Activated B cell treated with CpG ODN at 0.5 μM for 24 hours (primary cell): ENCODE results near the gene SEMA4C. TPM values are rescaled to one million over a fixed set of nuclear protein-coding genes. Genes with fewer than 3 reads are reported as not detected.

Experiments used
- ATAC-seq: fragments of 200-7000 bp; cut with Tn5 transposase; one replicate; pipeline ENCODE4 v1.10.0; 2021; ENCODE audit warnings: low read depth, mild to moderate bottlenecking, moderate library complexity
- CTCF ChIA-PET: fragments of 350-600 bp; sonication (Branson Sonifier 250); formaldehyde crosslinking; loops from one replicate; lab custom pipeline; 2021; ENCODE audit warnings: antibody characterized with exemption; lab: Charles Lee
- POLR2A ChIA-PET: fragments of 350-600 bp; sonication (Branson Sonifier 250); formaldehyde crosslinking; loops from one replicate; lab custom pipeline; 2021; ENCODE audit warnings: antibody characterized with exemption; lab: Charles Lee
- DNase-seq: peaks from one replicate; pipeline ENCODE4 v3.0.0; 2022
- H3K27ac Mint-ChIP-seq: one replicate; pipeline ENCODE4 v1.8.0; 2020; ENCODE audit warnings: mixed read lengths
- H3K27me3 Mint-ChIP-seq: one replicate; pipeline ENCODE4 v1.8.0; 2021; ENCODE audit warnings: mixed read lengths
- H3K36me3 Mint-ChIP-seq: one replicate; pipeline ENCODE4 v1.8.0; 2021; ENCODE audit warnings: low read depth, mixed read lengths
- H3K4me1 Mint-ChIP-seq: one replicate; pipeline ENCODE4 v1.8.0; 2021; ENCODE audit warnings: mixed read lengths
- H3K4me3 Mint-ChIP-seq: one replicate; pipeline ENCODE4 v1.8.0; 2020; ENCODE audit warnings: mild to moderate bottlenecking, mixed read lengths
- H3K9me3 Mint-ChIP-seq: one replicate; pipeline ENCODE4 v1.8.0; 2020; ENCODE audit warnings: mixed read lengths
- intact Hi-C: fragments of 100-400 bp; cut with micrococcal nuclease; formaldehyde crosslinking; loops from one replicate; pipeline ENCODE4 v1.15.1; 2024
- total RNA-seq: library from RNA; stranded (reverse); gene quantifications from 2 replicates; pipeline ENCODE4 v1.2.3, GENCODE V29; 2022
- TF ChIP-seq, protein P1 (sequence below): fragments of 200-600 bp; IDR thresholded peaks from one replicate; pipeline ENCODE4 v1.8.0; 2022; ENCODE audit warnings: antibody characterized with exemption, mild to moderate bottlenecking

The SEMA4C gene
- total RNA-seq, 1 donor from 2014 or later, result 0.55 TPM

DNA sequence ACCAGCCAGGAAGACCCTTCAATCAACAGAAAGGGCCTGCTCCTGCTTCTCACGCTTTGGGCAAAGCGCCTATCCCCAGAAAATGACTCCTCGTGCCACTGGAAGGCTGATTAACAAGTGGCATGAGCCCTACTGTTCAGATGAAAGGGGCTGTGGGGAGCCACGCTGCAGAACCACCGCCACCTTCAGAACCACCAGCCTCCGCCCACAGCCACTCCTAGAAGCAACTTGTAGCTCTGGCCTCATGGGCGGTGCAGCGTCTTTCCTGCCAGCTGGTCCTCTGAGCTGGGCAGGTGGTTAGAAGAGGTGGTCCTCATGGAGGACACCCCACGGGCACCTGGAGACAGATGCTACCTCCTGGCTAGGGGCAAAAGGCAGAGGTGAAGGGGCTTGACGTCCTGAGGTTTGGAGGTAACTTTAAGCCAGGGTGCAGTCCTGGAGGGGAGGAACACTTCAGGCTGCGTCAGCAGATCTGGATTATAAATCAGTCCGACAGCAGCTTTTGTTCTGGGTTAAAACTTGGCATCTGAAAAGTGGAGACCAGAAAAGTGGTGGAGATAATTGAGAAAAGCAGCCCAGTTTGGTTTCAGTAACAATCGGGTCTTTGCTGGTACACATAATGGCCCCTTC, 861 bp upstream of the SEMA4C start:
- DNase-seq (no peak), ATAC-seq (no peak)
- ChIA-PET POLR2A (interaction anchor here (2.4 kb wide), 1 partner anchor 13 kb away, joined by 15 read pairs; the partner anchor contains the start of gene ANKRD39), CTCF (interaction anchor here (5.6 kb wide), 1 partner anchor 13 kb away, joined by 33 read pairs; the partner anchor contains the start of gene ANKRD39)
- H3K27me3 Mint-ChIP-seq, result peaks cover 22% of the 10 kb centered on the region
- TF ChIP-seq, protein P1, sequence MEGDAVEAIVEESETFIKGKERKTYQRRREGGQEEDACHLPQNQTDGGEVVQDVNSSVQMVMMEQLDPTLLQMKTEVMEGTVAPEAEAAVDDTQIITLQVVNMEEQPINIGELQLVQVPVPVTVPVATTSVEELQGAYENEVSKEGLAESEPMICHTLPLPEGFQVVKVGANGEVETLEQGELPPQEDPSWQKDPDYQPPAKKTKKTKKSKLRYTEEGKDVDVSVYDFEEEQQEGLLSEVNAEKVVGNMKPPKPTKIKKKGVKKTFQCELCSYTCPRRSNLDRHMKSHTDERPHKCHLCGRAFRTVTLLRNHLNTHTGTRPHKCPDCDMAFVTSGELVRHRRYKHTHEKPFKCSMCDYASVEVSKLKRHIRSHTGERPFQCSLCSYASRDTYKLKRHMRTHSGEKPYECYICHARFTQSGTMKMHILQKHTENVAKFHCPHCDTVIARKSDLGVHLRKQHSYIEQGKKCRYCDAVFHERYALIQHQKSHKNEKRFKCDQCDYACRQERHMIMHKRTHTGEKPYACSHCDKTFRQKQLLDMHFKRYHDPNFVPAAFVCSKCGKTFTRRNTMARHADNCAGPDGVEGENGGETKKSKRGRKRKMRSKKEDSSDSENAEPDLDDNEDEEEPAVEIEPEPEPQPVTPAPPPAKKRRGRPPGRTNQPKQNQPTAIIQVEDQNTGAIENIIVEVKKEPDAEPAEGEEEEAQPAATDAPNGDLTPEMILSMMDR, result no peak
- H3K9me3 Mint-ChIP-seq, result no peaks in the 10 kb centered on the region
- H3K27ac Mint-ChIP-seq, result peak overlapping the region; percentile 18
- intact Hi-C loops, result loop anchor here (5.0 kb wide), 2 partner anchors 82 to 242 kb away; partner anchors contain the start of gene ANKRD36
- H3K4me1 Mint-ChIP-seq, result peaks cover 42% of the 10 kb centered on the region
- H3K4me3 Mint-ChIP-seq, result peak overlapping the region; percentile 78
- H3K36me3 Mint-ChIP-seq, result no peaks in the 10 kb centered on the region

DNA sequence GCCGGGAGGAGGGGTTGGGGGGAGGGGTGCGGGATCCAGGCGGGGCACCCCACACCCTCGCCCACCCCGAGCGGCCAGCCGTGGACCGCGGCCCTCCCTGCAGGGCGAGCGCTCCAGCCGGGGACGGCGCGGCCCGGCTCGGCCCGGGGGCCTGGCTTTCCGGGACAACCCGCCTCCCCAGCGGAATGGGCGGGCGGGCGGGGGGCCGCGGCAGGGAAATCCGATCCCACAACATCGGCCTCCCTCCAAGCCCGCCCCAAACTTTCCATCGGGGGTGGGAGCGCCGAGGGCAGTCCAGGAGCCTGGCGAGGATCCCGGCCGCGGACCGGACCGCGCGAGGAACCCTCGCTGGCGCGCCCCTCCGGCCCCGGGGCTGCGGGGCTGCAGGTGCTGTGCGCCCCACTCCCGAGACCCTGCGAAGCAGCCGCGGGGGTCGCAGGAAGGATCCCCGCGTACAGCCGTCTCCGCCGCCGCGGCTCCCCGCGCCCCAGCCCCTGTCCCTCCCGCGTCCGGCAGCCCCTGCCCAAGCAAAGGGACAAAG, 529 bp downstream of the SEMA4C start:
- Mint-ChIP-seq H3K36me3 (no peaks in the 10 kb centered on the region), H3K9me3 (no peaks in the 10 kb centered on the region), H3K27ac (no peak overlapping the region), H3K4me1 (peaks cover 34% of the 10 kb centered on the region), H3K4me3 (no peak overlapping the region), H3K27me3 (peaks cover 26% of the 10 kb centered on the region)
- ChIA-PET POLR2A (interaction anchor here (1.1 to 2.5 kb wide), 2 partner anchors 12 to 244 kb away, joined by 3 to 17 read pairs; partner anchors contain the start of gene ANKRD39), CTCF (interaction anchor here (1.2 to 3.0 kb wide), 2 partner anchors 12 to 85 kb away, joined by 4 to 16 read pairs; partner anchors contain the start of gene ANKRD39)
- TF ChIP-seq, protein P1, result no peak
- intact Hi-C loops, result loop anchor here (1.0 kb wide), 1 partner anchor 30 kb away; no protein-coding TSS in a partner anchor
- ATAC-seq (peak; percentile 4), DNase-seq (no peak)

DNA sequence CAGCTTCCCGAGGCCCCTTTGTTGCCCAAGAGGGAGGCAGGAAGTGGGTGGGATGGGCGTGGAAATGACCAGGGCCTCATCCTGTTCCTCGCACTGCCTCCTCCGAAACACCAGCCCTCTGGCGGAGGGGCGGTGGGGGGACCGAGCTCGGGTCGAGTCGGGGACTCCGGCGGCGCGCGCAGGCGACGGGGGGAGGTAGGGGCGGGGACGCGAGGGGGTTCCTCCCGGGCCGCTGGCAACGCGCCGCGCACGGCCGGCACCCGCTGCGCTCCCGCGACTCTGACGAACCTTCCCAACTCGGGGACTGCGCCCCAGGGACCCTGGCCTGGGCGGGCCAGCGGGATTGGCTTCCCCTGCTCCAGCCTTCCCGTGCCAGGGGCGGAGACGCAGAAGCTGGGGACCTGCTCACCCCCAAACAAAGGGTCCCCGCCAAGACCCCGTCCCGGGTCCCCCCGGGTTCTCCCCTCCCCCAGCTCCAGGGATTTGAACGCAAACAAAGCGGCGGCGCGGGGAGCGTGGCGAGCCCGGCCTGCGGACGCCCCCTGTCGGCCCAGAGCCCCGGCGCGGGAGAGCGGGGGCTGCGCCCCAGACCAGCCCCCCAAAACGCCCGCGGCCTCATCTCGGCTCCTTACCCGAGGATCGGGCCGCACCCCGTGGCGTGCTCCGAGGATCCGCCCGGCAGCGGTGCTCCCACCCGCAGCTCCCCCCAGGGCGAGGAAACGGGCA, 1.2 kb downstream of the SEMA4C start:
- Mint-ChIP-seq H3K9me3 (no peaks in the 10 kb centered on the region), H3K27ac (no peak overlapping the region), H3K36me3 (no peaks in the 10 kb centered on the region), H3K27me3 (peaks cover 26% of the 10 kb centered on the region), H3K4me1 (peaks cover 27% of the 10 kb centered on the region), H3K4me3 (peak overlapping the region; percentile 75)
- CTCF ChIA-PET, result interaction anchor here (1.2 to 3.0 kb wide), 2 partner anchors 11 to 86 kb away, joined by 4 to 16 read pairs; partner anchors contain the start of gene ANKRD39
- intact Hi-C loops, result loop anchor here (1.0 kb wide), 2 partner anchors 10 to 29 kb away; partner anchors contain the start of gene ANKRD39
- DNase-seq (peak; percentile 40), ATAC-seq (peak; percentile 39)
- TF ChIP-seq, protein P1, result no peak
- POLR2A ChIA-PET, result interaction anchor here (0.6 to 2.5 kb wide), 3 partner anchors 11 to 725 kb away, joined by 3 to 17 read pairs (median 3); partner anchors contain the start of gene ANKRD39

DNA sequence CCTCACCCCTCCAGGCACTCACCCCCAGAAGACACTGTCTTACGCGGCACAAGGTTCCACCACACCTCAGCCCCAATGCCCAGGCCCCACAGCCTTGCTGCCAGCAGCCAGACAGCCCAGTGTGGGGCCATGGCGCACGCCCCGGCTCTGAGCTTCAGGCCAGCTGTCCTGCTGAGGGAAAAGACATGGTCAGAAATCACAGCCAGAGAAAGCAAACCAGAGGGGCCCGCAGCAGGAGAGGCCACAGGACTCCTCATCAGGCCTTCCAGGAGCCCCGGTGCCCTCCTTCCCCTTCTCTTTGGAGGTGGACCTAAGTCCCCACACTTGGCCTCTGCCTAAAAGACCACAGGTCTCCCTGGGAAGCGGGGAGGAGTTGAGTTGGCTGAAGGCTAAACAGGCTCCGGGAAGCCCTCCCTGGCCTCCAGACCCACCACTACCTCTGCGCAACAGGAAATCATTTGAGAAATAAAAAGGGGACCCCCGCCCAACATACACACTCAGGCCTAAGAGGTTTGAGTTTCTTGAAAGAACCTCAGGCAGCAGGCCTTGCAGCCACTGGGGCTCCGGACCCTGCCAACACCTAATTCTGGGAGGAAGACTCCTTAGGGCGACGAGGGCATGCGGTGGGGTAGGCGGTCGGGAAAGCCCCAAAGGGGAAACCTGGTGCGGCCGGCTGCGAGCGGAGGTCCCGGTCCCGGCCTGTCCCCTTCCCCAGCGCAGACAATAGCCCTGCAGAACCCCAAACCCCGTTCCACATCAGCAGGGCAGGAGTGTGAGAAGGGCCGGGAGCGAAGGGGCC, 1.9 kb downstream of the SEMA4C start:
- ChIA-PET POLR2A (interaction anchor here (0.6 to 2.5 kb wide), 2 partner anchors 11 to 724 kb away, joined by 3 to 17 read pairs; partner anchors contain the start of gene ANKRD39), CTCF (interaction anchor here (1.2 to 3.0 kb wide), 2 partner anchors 10 to 87 kb away, joined by 4 to 16 read pairs; partner anchors contain the start of gene ANKRD39)
- no peaks in the 10 kb centered on the region for H3K9me3 Mint-ChIP-seq
- TF ChIP-seq, protein P1, result no peak
- H3K36me3 Mint-ChIP-seq, result no peaks in the 10 kb centered on the region
- ATAC-seq (peak; percentile 15), DNase-seq (no peak)
- intact Hi-C loops, result loop anchor here (1.0 kb wide), 1 partner anchor 10 kb away; the partner anchor contains the start of gene ANKRD39
- no peak overlapping the region for H3K27ac Mint-ChIP-seq
- peak overlapping the region; percentile 75 for H3K4me3 Mint-ChIP-seq
- peaks cover 26% of the 10 kb centered on the region for H3K27me3 Mint-ChIP-seq
- peaks cover 24% of the 10 kb centered on the region for H3K4me1 Mint-ChIP-seq
